DOHH2 (cell line): ENCODE data around the gene PIP4K2A.

Source experiments
- CTCF ChIP-seq: fragments of 200-600 bp; sonication (generic); IDR thresholded peaks from one replicate; pipeline ENCODE4 v1.5.1; 2014; ENCODE audit warnings: antibody characterized with exemption, mild to moderate bottlenecking, low read depth, low read length; ENCODE audit not compliant: poor library complexity, severe bottlenecking
- EZH2phosphoT487 ChIP-seq: fragments of 200-600 bp; sonication (generic); IDR thresholded peaks from 2 replicates; pipeline ENCODE4 v1.6.1; 2017; ENCODE audit warnings: borderline replicate concordance, mild to moderate bottlenecking, antibody characterized with exemption, low read length, moderate library complexity, mixed read lengths

- TF ChIP-seq CTCF (no peak), EZH2phosphoT487 (no peak)
These were observed 92.7 kb downstream of the PIP4K2A start for GRCh38 chr10:22621726-22622125.
